ENCODE measurements around the gene GARNL3.

Gene GARNL3

GRCh38 chr9:127361561-127361960, 97.0 kb downstream of the GARNL3 start:
- H3F3A ChIP-seq (ENCODE audit: insufficient read depth, low read length): no peaks in the 10 kb centered on the region
- no peak overlapping the region for H3K4me2 ChIP-seq (ENCODE audit: low read length)
- H3K36me3 ChIP-seq (ENCODE audit: insufficient read depth, low read length): no peaks in the 10 kb centered on the region
- no peak overlapping the region for H2AFZ ChIP-seq (ENCODE audit: low read length)
- H3K9me3 ChIP-seq (ENCODE audit: low read length): no peaks in the 10 kb centered on the region
- H3K9me2 ChIP-seq (ENCODE audit: low read depth, low read length): no peaks in the 10 kb centered on the region
- no peaks in the 10 kb centered on the region for H3K27me3 ChIP-seq (ENCODE audit: insufficient read depth, low read length)
- no peak overlapping the region for H3K4me3 ChIP-seq (ENCODE audit: low read depth, low read length, poor library complexity, severe bottlenecking)
- TF ChIP-seq EZH2 (IDR thresholded peaks at IDR 0.05; ENCODE audit: borderline replicate concordance, low read length): no peak
- TF ChIP-seq, protein P1, sequence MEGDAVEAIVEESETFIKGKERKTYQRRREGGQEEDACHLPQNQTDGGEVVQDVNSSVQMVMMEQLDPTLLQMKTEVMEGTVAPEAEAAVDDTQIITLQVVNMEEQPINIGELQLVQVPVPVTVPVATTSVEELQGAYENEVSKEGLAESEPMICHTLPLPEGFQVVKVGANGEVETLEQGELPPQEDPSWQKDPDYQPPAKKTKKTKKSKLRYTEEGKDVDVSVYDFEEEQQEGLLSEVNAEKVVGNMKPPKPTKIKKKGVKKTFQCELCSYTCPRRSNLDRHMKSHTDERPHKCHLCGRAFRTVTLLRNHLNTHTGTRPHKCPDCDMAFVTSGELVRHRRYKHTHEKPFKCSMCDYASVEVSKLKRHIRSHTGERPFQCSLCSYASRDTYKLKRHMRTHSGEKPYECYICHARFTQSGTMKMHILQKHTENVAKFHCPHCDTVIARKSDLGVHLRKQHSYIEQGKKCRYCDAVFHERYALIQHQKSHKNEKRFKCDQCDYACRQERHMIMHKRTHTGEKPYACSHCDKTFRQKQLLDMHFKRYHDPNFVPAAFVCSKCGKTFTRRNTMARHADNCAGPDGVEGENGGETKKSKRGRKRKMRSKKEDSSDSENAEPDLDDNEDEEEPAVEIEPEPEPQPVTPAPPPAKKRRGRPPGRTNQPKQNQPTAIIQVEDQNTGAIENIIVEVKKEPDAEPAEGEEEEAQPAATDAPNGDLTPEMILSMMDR (IDR thresholded peaks at IDR 0.05; ENCODE audit: low read length): no peak
- no peaks in the 10 kb centered on the region for H3K4me1 ChIP-seq (ENCODE audit: insufficient read depth, low read length, severe bottlenecking)
- no peaks in the 10 kb centered on the region for H3K79me2 ChIP-seq (ENCODE audit: insufficient read depth, low read length)
- H3K9ac ChIP-seq (ENCODE audit: low read length): no peak overlapping the region
- H3K27ac ChIP-seq (ENCODE audit: low read depth, low read length, poor library complexity, severe bottlenecking): no peak overlapping the region
- H4K20me1 ChIP-seq (ENCODE audit: insufficient read depth, low read length): no peaks in the 10 kb centered on the region

GRCh38 chr9:127362829-127363228, 98.3 kb downstream of the GARNL3 start:
- Histone ChIP-seq H3K4me3 (ENCODE audit: low read depth, low read length, poor library complexity, severe bottlenecking) (no peak overlapping the region), H4K20me1 (ENCODE audit: insufficient read depth, low read length) (no peaks in the 10 kb centered on the region), H3K79me2 (ENCODE audit: insufficient read depth, low read length) (no peaks in the 10 kb centered on the region), H3F3A (ENCODE audit: insufficient read depth, low read length) (no peaks in the 10 kb centered on the region), H3K4me1 (ENCODE audit: insufficient read depth, low read length, severe bottlenecking) (no peaks in the 10 kb centered on the region), H3K9me3 (ENCODE audit: low read length) (no peaks in the 10 kb centered on the region), H3K9me2 (ENCODE audit: low read depth, low read length) (no peaks in the 10 kb centered on the region), H2AFZ (ENCODE audit: low read length) (no peak overlapping the region), H3K27me3 (ENCODE audit: insufficient read depth, low read length) (no peaks in the 10 kb centered on the region), H3K27ac (ENCODE audit: low read depth, low read length, poor library complexity, severe bottlenecking) (no peak overlapping the region), H3K9ac (ENCODE audit: low read length) (no peak overlapping the region), H3K4me2 (ENCODE audit: low read length) (no peak overlapping the region), H3K36me3 (ENCODE audit: insufficient read depth, low read length) (no peaks in the 10 kb centered on the region)
- TF ChIP-seq, protein P1 (IDR thresholded peaks at IDR 0.05; ENCODE audit: low read length): no peak
- TF ChIP-seq EZH2 (IDR thresholded peaks at IDR 0.05; ENCODE audit: borderline replicate concordance, low read length): no peak

GRCh38 chr9:127365461-127365860, 100.9 kb downstream of the GARNL3 start:
- Histone ChIP-seq H4K20me1 (ENCODE audit: insufficient read depth, low read length) (no peaks in the 10 kb centered on the region), H3K4me2 (ENCODE audit: low read length) (no peak overlapping the region), H2AFZ (ENCODE audit: low read length) (no peak overlapping the region), H3K27me3 (ENCODE audit: insufficient read depth, low read length) (no peaks in the 10 kb centered on the region), H3K79me2 (ENCODE audit: insufficient read depth, low read length) (no peaks in the 10 kb centered on the region), H3K4me3 (ENCODE audit: low read depth, low read length, poor library complexity, severe bottlenecking) (no peak overlapping the region), H3K27ac (ENCODE audit: low read depth, low read length, poor library complexity, severe bottlenecking) (no peak overlapping the region), H3K4me1 (ENCODE audit: insufficient read depth, low read length, severe bottlenecking) (no peaks in the 10 kb centered on the region), H3K36me3 (ENCODE audit: insufficient read depth, low read length) (no peaks in the 10 kb centered on the region), H3K9ac (ENCODE audit: low read length) (no peak overlapping the region), H3K9me2 (ENCODE audit: low read depth, low read length) (no peaks in the 10 kb centered on the region), H3F3A (ENCODE audit: insufficient read depth, low read length) (no peaks in the 10 kb centered on the region), H3K9me3 (ENCODE audit: low read length) (no peaks in the 10 kb centered on the region)
- TF ChIP-seq EZH2 (IDR thresholded peaks at IDR 0.05; ENCODE audit: borderline replicate concordance, low read length): no peak
- TF ChIP-seq, protein P1 (IDR thresholded peaks at IDR 0.05; ENCODE audit: low read length): no peak

Data from OCI-LY1 (cell line).